Activated CD4-positive, alpha-beta T cell treated with anti-CD3 and anti-CD28 coated beads for 24 hours (primary cell): ENCODE data around the gene IL4I1.

Experiments
- DNase-seq, 2 donors: peaks; one replicate each; pipeline ENCODE4 v3.0.0-alpha.2; 2020; ENCODE audit warnings: low read depth in 2 of 2

The IL4I1 gene

GRCh38 chr19:49851456-49852259 lies 45.0 kb downstream of the IL4I1 start:
- DNase-seq: no peak

DNA sequence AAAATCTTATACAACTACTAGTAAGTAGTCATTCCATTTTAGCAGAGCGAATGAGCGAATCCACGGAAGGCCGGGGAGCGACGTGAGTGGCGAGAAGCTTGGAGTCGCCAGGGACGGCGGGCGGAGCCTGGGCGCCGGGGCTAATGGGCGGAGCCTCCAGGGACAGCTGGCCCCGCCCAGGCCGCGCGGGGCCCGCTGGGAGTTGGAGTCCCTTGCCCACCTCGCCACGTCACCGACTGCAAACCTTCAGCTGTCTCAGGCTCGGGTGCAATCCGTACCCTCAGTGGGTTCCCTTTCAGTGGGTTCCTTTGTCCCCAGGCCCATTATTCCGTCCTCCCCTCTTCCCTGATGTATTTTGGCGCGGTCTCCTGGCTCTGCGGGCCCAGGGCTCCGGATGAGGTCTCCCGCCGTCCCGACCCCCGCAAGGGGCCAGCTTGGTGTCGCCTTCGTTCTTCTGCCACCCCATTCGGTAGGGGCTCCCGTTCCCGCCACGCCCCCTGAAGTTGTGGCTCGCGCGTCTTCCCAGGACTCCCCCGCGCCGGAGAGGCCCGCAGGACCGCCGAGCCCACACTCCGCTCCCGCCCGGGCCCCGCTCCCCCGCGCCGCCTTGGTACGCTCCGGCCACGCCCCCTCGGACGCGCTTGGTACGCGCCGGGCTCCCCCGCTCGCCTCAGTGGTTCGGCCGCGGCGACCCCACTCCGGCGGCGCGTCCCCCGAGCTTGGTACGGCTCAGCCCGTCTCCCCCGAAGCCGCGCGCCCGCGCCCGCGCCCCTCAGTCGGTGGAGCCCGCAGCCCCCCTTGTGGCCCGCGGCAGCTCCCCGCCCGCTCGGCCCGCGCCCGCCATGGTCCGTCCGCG lies 46.0 kb downstream of the IL4I1 start, which contains the start of gene PTOV1:
Gene PTOV1, plus strand, starts transcription at position 673 of the 856 bp plus-strand sequence.
- peak; percentile 76 to 81 for DNase-seq

DNA sequence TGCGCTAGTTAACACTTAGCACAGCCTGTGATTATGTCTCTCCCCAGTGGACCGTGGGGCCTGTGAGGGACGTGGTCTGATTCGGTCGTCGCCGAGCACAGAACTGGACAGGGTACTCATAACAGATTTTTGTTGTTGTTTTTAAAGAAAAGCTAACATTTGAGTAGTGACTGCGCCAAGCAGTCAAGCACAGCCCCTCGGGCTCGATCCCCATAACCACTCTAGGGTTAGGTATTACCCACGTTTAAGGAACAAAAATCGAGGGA lies 46.5 kb downstream of the IL4I1 start:
- DNase-seq: no peak

DNA sequence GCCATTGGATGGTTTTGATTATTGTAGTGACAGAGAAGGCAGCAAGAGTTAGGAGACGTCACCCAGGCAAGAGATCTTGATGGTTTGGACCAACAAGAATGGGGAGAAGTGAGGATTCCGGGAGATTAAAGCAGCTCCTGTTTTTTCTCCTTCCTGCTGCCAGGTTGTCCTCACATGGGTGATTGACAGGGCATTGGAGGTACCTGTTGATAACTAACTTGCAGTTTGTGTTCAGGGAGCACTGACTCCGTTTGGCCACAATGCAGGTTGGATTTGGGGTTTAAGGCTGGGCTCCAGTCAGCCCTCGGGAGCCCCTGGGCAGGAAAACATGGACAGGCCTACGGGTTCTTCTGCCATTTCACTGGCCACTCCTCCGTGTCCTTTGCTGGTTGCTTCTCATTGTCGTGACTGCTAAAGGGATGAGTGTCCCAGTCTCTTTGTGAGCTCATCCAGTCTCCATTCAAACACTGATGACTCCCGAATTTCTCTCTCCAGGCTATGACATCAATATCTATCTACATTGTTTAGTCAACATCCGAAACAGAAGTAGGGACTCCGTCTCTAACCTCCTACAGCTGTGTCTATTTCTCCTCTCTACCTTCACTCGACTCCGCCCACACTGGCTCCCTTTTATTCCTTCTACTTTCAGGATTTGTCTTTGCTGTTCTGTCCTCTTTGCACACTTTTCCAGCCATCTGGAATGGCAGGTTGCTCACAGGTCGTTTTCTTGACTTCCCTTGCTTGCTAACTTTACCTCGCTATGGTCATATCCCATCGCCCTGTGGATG lies 47.1 kb downstream of the IL4I1 start:
- no peak for DNase-seq

DNA sequence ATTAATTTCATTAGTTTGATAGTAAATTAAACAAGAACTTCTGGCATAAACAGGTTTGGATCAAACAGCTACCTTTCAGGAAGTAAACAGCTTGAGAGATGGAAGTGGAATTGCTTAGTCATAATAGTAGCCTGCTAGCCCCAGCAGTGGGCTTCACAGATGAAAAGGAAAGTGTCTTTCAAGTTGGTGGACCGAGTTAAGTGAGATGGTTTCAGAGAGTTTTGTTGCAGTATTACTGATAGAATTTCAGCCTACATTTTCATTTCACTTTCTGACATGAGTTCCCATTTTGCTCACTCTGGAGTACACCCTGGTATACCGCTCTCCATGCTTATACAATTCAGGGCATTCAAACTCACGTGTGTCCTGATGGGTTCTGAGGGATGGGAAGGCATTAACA lies 47.7 kb downstream of the IL4I1 start:
- DNase-seq: no peak

DNA sequence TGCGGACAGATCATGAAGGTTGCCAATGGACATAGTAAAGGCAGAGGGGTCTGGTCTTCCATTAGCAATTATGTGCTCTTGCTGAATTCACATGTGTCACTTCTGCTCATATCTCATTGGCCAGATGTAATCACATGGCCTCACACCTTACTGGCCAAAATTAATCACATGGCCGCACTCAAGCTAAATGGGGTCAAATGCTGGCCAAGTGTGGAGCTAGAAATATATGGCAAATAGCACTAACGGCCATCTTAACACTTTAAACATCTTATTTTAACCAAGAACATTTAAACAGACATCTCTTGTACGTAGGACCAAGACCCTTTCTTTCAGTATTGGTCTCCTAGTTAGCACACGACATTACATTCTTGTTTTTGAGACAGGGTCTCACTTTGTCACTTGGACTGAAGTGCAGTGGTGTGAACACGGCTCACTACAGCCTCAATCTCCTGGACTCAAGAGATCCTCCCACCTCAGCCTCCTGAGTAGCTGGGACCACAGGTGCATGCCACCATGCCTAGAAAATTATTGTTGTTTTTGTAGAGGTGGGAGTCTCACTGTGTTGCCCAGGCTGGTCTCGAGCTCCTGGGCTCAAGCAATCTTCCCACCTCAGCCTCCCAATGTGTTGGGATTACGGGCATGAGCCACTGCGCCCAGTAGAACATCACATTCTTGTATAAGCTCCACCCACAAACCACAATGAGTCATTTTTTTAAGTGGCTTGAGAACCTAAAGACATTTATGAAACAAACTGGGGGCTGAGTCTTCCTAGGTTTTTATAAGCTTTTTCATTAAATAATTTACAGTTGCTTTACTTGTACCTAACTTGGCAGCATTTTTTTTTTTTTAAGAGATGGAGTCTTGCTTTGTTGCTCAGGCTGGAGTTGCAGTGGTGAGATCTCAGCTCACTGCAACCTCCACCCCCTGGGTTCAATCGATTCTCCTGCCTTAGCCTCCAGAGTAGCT lies 48.7 kb downstream of the IL4I1 start:
- no peak for DNase-seq

DNA sequence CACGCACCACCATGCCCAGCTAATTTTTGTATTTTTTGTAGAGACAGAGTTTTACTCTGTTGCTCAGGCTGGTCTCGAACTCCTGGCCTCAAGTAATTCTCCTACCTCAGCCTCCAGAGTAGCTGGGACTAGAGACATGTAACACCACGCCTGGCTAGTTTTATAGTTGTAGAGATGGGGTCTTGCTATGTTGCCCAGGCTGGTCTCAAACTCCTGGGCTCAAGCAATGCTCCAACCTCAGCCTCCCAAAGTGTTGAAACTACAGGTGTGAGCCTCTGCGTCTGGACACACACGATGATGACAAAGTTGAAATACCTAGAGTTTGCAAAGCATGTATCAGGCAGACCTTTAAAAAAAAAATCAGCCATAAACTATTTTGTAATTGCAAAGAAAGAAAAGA lies 50.3 kb downstream of the IL4I1 start:
- DNase-seq: no peak

DNA sequence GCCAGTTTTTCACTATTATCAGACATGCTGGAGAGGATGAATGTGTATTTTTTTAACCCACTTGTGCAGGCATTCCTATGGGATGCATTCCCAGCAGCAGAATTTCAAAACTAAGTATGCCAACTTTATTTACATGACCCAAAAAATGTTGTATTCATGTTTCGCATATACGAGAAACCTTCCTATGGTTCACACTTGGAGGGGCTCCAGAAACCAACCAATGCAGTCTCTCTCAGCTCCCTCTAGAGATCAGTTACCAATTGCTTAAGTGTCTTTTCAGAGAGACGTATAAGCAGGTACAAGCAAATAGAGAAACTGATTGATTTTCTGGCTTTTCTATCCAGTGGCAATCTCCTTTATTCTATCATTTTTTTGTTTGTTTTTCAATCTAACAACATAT lies 51.3 kb downstream of the IL4I1 start:
- no peak for DNase-seq

- no peak for DNase-seq
Observed at GRCh38 chr19:49844138-49845095, 52.3 kb downstream of the IL4I1 start.

- DNase-seq: no peak
Observed at GRCh38 chr19:49843265-49843664, 53.4 kb downstream of the IL4I1 start.

DNA sequence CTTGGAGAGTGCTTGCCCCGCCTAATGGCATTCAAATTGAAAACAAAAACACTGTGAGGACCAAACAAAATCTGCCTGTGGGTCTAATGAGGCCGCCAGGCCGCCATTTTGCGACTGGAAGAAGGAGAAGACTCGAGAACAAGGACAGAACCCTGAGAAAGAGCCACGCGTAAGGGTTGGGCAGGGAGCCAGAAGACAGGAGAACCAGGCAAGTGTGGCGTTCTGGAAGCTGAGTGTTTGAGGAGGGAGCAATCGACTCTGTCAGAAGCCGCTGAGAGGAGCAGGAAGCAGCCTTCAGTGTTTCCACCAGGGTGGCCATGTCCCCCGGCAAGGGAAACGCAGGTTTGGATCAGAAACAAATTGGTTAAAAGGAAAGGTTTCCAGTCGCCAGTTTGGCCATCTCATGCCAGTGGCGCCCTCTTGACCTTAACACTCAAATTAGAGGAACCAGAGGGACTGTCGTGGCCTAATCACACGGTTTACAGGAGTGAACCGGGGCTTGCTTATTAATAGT lies 55.9 kb downstream of the IL4I1 start:
- no peak for DNase-seq

DNA sequence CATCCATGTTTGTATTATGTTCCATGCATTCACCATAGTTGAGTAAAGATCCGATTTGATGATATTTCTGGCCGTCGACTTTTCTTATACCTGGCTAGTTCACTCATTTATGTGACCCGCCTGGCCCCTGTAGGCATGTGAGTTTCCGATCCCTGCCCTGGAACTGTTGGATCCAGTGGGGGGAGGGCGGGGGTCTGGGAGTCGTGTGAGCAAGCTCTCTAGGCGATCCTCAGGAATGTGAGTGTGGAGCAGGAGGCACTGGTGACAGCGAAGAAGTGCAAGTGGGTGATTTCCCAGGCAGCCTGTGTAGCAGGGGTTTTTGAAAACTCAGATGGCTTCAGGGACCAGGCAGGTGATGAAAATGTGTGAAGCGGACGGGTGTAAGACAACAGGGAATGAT lies 56.4 kb downstream of the IL4I1 start:
- no peak for DNase-seq

DNA sequence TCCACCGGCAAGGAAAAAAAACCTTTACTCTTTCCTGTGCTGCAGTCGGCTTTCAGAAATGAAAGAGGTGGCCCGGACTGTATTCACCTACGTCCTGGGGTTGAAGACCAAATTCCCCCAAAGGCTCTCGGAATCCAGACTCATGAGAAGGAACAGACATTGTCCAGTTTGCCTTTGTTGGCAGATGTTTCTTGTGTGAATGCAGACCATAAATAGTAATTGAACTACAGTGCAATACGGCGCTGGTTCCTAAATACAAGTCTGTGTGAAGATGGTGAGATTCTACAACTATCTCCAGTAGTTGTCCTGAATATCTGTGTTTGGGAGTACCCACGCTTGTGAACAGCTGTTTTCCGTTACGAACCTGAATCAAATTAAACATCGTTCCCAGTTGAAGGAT lies 57.0 kb downstream of the IL4I1 start:
- no peak for DNase-seq
